Upper lobe of left lung (tissue), 6 donors: ENCODE results near the gene CDKAL1. TPM values are rescaled to one million over a fixed set of nuclear protein-coding genes. Genes with fewer than 3 reads are reported as not detected.
"Not testable (repeated sequence)": the region's sequence is repeated elsewhere in the genome, so short reads cannot be mapped to it uniquely, and the experiment has no call there.

Source experiments
- ATAC-seq, 2 donors: fragments of 200-7000 bp; cut with Tn5 transposase; one replicate each; pipeline ENCODE4 v1.9.1; 2022; ENCODE audit warnings: mild to moderate bottlenecking in 2 of 2, moderate library complexity in 2 of 2; ENCODE audit not compliant: low FRiP score in 2 of 2
- DNase-seq, 2 donors: peaks; one replicate each; pipeline ENCODE4 v3.0.0-alpha.2; 2019 to 2020
- H3K27ac ChIP-seq, 4 donors: fragments of 200-600 bp; sonication (generic); one replicate each; pipeline ENCODE4 v1.5.1; 2016 to 2019
- H3K27me3 ChIP-seq, 4 donors: fragments of 200-600 bp; sonication (generic); one replicate each; pipeline ENCODE4 v1.5.1; 2017 to 2019
- H3K36me3 ChIP-seq, 4 donors: fragments of 200-600 bp; sonication (generic); one replicate each; pipeline ENCODE4 v1.5.1; 2016 to 2019
- H3K4me1 ChIP-seq, 4 donors: fragments of 200-600 bp; sonication (generic); one replicate each; pipeline ENCODE4 v1.5.1; 2018 to 2019
- H3K4me3 ChIP-seq, 4 donors: fragments of 200-600 bp; sonication (generic); one replicate each; pipeline ENCODE4 v1.5.1; 2017 to 2019; ENCODE audit warnings: mild to moderate bottlenecking in 2 of 4, moderate library complexity in 1 of 4
- H3K9me3 ChIP-seq, 4 donors: fragments of 200-600 bp; sonication (generic); one replicate each; pipeline ENCODE4 v1.5.1; 2018 to 2019
- EP300 ChIP-seq, 4 donors: sonication (generic); formaldehyde crosslinking; IDR thresholded peaks; one replicate each; pipeline ENCODE4 v1.5.1; 2017; ENCODE audit warnings: antibody characterized with exemption in 4 of 4, control low read depth in 2 of 4
- POLR2A ChIP-seq, 4 donors: fragments of 450-650 bp; IDR thresholded peaks; one replicate each; pipeline ENCODE4 v1.5.1; 2016 to 2017; ENCODE audit warnings: antibody characterized with exemption in 4 of 4, mild to moderate bottlenecking in 2 of 4
- POLR2AphosphoS5 ChIP-seq, 2 donors: sonication (generic); formaldehyde crosslinking; IDR thresholded peaks; one replicate each; pipeline ENCODE4 v1.5.1; 2017; ENCODE audit warnings: antibody characterized with exemption in 2 of 2
- WGBS, 2 donors: methylation state at CpG; one replicate each; pipeline ENCODE4 v1.1.5; 2017 to 2018; 5-methylcytosine and 5-hydroxymethylcytosine counted together
- total RNA-seq, 6 donors: library from RNA; depleted of rRNA in 4 of 6; stranded (reverse); fragments of >200 nt in 4 of 6; gene quantifications; one replicate each; pipeline versions ENCODE4 v1.1.0 to v1.2.1, GENCODE V29; 2016 to 2021
- TF ChIP-seq, protein P1 (sequence below), 6 experiments: fragments of 450-650 bp in 4 of 6; fragments of 200-600 bp in 2 of 6; sonication (generic) in 2 of 6; IDR thresholded peaks; one replicate each; pipeline ENCODE4 v1.5.1; 2016 to 2019; ENCODE audit warnings: antibody characterized with exemption in 6 of 6
- donor health status: DM: no; HTN: no; CAD: no; lungs with moderate emphysema.
- donor health status: DM: no; HTN: yes; CAD: no; lungs with severe emphysema.

The CDKAL1 gene
- total RNA-seq, 6 donors from 2014 or later: 9.4 to 22.6 (median 13.8) TPM

DNA sequence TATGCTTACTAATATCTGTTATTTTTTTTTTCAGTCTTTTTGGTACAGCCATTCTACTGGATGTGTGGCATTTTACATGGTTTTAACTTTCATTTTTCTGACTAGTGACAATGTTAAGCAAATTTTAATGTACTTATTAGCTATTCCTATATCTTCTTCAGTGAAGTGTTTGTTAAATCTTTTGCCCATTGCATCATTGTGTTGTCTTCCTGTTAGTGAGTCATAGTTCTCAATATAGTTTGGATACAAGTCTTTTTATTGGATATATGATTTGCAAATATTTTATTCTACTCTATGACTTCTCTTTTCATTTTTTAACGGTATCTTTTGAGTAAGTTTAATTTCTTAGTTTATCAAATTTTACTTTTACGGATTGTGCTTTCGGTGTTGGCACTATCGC is 519.4 kb downstream of the CDKAL1 start:
- Histone ChIP-seq H3K4me1 (no peaks in the 10 kb centered on the region), H3K27ac (no peak overlapping the region), H3K4me3 (no peak overlapping the region), H3K36me3 (no peaks in the 10 kb centered on the region), H3K9me3 (peaks cover 0 to 8% (median 3%) of the 10 kb centered on the region in 4 donors), H3K27me3 (no peaks in the 10 kb centered on the region)
- no peak for TF ChIP-seq POLR2AphosphoS5 (IDR thresholded peaks at IDR 0.05)
- no peak for TF ChIP-seq EP300 (IDR thresholded peaks at IDR 0.05)
- TF ChIP-seq, protein P1, sequence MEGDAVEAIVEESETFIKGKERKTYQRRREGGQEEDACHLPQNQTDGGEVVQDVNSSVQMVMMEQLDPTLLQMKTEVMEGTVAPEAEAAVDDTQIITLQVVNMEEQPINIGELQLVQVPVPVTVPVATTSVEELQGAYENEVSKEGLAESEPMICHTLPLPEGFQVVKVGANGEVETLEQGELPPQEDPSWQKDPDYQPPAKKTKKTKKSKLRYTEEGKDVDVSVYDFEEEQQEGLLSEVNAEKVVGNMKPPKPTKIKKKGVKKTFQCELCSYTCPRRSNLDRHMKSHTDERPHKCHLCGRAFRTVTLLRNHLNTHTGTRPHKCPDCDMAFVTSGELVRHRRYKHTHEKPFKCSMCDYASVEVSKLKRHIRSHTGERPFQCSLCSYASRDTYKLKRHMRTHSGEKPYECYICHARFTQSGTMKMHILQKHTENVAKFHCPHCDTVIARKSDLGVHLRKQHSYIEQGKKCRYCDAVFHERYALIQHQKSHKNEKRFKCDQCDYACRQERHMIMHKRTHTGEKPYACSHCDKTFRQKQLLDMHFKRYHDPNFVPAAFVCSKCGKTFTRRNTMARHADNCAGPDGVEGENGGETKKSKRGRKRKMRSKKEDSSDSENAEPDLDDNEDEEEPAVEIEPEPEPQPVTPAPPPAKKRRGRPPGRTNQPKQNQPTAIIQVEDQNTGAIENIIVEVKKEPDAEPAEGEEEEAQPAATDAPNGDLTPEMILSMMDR (IDR thresholded peaks at IDR 0.05): no peak
- no peak for TF ChIP-seq POLR2A (IDR thresholded peaks at IDR 0.05)
- 85 to 87% methylated on average over 4 of the region's 4 CpGs for WGBS, 2 donors
- DNase-seq (no peak), ATAC-seq (no peak)

DNA sequence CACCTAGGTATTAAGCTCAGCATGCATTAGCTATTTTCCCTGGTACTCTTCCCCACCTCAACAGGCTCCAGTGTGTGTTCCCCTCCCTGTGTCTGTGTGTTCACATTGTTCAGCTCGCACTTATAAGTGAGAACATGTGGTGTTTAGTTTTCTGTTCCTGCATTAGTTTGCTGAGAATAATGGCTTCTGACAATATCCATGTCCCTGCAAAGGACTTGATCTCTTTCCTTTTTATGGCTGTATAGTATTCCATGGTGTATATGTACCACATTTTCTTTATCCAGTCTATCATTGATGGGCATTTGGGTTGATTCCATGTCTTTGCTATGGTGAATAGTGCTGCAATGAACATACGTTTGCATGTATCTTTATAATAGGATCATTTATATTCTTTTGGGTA is 521.2 kb downstream of the CDKAL1 start:
- not testable (repeated sequence) for H3K36me3 ChIP-seq, H3K9me3 ChIP-seq, ATAC-seq, H3K4me1 ChIP-seq, DNase-seq, H3K4me3 ChIP-seq, H3K27ac ChIP-seq, H3K27me3 ChIP-seq
- WGBS, 2 donors: 100% methylated on average over 2 of the region's 2 CpGs

DNA sequence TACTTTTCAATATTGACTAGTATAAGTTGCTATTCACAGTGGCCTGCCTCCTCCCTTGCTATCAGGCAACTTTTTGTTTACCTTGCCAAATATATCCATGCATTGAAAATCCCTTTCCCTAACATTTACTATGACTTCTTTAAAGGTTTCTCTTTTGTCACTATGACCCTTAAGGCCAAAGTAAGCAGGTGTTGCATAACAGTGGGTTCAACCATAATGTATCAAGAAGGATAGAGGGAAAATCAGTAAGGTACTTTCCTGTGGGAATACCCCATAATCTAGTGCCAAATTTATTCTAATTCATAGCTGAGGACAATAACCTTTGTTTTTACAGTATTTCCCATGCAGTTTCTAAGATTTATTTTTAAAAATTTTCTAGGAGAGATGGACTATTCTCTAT is 527.6 kb downstream of the CDKAL1 start:
- Histone ChIP-seq H3K27me3 (no peaks in the 10 kb centered on the region), H3K9me3 (peaks cover 0 to 10% (median 5%) of the 10 kb centered on the region in 4 donors), H3K36me3 (no peaks in the 10 kb centered on the region), H3K4me3 (no peak overlapping the region), H3K27ac (no peak overlapping the region), H3K4me1 (no peaks in the 10 kb centered on the region)
- no peak for ATAC-seq
- no peak for DNase-seq
- TF ChIP-seq, protein P1 (IDR thresholded peaks at IDR 0.05): no peak
- TF ChIP-seq POLR2AphosphoS5 (IDR thresholded peaks at IDR 0.05) (no peak), POLR2A (IDR thresholded peaks at IDR 0.05) (no peak), EP300 (IDR thresholded peaks at IDR 0.05) (no peak)

DNA sequence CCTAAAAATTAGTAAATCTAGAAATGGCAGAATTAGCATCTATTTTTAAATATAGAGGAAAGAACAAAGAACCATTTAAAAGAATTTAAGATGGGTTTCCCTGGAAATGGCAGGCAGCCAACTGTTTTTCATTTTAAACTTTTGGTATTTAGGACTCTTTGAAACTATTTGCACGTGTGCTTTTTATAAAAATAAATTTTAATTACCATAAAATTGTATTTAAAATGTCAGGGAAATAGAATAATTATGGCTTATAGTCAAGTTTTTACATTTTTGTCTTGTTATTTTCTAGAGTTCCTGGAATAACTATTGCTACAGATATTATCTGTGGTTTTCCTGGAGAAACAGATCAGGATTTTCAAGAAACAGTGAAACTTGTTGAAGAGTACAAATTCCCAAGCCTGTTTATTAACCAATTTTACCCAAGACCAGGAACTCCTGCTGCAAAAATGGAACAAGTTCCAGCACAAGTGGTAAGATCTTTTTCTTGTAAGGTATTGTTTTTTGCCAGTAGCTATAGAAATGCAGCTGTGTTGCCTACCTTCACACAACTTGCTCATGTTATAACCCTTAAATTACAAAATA is 530.6 kb downstream of the CDKAL1 start:
- H3K9me3 ChIP-seq: no peaks in the 10 kb centered on the region
- H3K4me3 ChIP-seq: no peak overlapping the region
- ATAC-seq (no peak), DNase-seq (no peak)
- no peak overlapping the region for H3K27ac ChIP-seq
- TF ChIP-seq, protein P1 (IDR thresholded peaks at IDR 0.05): no peak
- TF ChIP-seq POLR2A (IDR thresholded peaks at IDR 0.05) (no peak), POLR2AphosphoS5 (IDR thresholded peaks at IDR 0.05) (no peak), EP300 (IDR thresholded peaks at IDR 0.05) (no peak)
- no peaks in the 10 kb centered on the region for H3K4me1 ChIP-seq
- 31 to 46% methylated on average over 1 of the region's 1 CpG for WGBS, 2 donors
- H3K27me3 ChIP-seq: no peaks in the 10 kb centered on the region
- H3K36me3 ChIP-seq: no peaks in the 10 kb centered on the region

DNA sequence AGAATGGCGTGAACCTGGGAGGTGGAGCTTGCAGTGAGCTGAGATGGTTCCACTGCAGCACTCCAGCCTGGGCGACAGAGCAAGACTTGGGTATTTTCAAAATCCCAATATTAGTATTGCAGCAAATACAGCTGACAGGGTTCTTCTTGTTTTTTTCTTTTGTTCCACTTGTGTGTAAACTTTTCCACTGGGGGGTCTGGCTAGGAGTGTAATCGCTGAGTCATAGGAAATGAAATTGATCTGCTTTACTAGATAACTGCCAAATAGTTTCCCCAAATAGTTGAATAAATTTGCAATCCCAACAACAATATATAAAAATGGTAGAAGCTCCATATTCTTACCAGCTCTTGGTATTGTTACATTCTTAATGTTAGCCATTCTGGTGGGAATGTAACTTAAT is 533.3 kb downstream of the CDKAL1 start:
- no peak overlapping the region for H3K4me3 ChIP-seq
- H3K4me1 ChIP-seq: no peaks in the 10 kb centered on the region
- no peak for TF ChIP-seq EP300 (IDR thresholded peaks at IDR 0.05)
- no peak for TF ChIP-seq POLR2A (IDR thresholded peaks at IDR 0.05)
- no peak for TF ChIP-seq POLR2AphosphoS5 (IDR thresholded peaks at IDR 0.05)
- TF ChIP-seq, protein P1 (IDR thresholded peaks at IDR 0.05): no peak

More for the DNA sequence above, 533.3 kb downstream of the CDKAL1 start:
- ATAC-seq: no peak
- Histone ChIP-seq H3K36me3 (no peaks in the 10 kb centered on the region), H3K27ac (no peak overlapping the region), H3K9me3 (no peaks in the 10 kb centered on the region), H3K27me3 (no peaks in the 10 kb centered on the region)
- 79 to 89% methylated on average over 3 of the region's 3 CpGs for WGBS, 2 donors
- DNase-seq: no peak
